Activated naive CD4-positive, alpha-beta T cell treated with anti-CD3 and anti-CD28 coated beads for 36 hours (primary cell): ENCODE results near the gene TSPAN33. TPM values are rescaled to one million over a fixed set of nuclear protein-coding genes. Genes with fewer than 3 reads are reported as not detected.
A peak's percentile ranks its signal among the peaks of the same experiment; 100 is the strongest.
"Not testable (repeated sequence)": the region's sequence is repeated elsewhere in the genome, so short reads cannot be mapped to it uniquely, and the experiment has no call there.

Experiments used
- CTCF ChIA-PET: fragments of 350-600 bp; sonication (Branson Sonifier 250); formaldehyde crosslinking; loops from one replicate; lab custom pipeline; 2021; ENCODE audit warnings: antibody characterized with exemption; lab: Charles Lee
- DNase-seq: peaks from one replicate; pipeline ENCODE4 v3.0.0-alpha.2; 2020
- H3K27ac Mint-ChIP-seq: one replicate; pipeline ENCODE4 v1.8.0; 2021; ENCODE audit warnings: mild to moderate bottlenecking, mixed read lengths
- H3K27me3 Mint-ChIP-seq: one replicate; pipeline ENCODE4 v1.8.0; 2021; ENCODE audit warnings: low read depth, mixed read lengths
- H3K36me3 Mint-ChIP-seq: one replicate; pipeline ENCODE4 v1.8.0; 2021; ENCODE audit warnings: low read depth, mixed read lengths
- H3K4me1 Mint-ChIP-seq: one replicate; pipeline ENCODE4 v1.8.0; 2021; ENCODE audit warnings: low read depth, mixed read lengths
- H3K4me3 Mint-ChIP-seq: one replicate; pipeline ENCODE4 v1.8.0; 2021; ENCODE audit warnings: mild to moderate bottlenecking, moderate library complexity, mixed read lengths
- H3K9me3 Mint-ChIP-seq: one replicate; pipeline ENCODE4 v1.8.0; 2021; ENCODE audit warnings: mixed read lengths
- intact Hi-C: fragments of 100-400 bp; cut with micrococcal nuclease; formaldehyde crosslinking; loops from one replicate; pipeline ENCODE4 v1.15.1; 2023
- total RNA-seq, 2 experiments: library from RNA; stranded (reverse); gene quantifications; one replicate each; pipeline ENCODE4 v1.2.3, GENCODE V29; 2021

The TSPAN33 gene
- total RNA-seq, 2 experiments from 2014 or later: 7.2 to 7.9 TPM

DNA sequence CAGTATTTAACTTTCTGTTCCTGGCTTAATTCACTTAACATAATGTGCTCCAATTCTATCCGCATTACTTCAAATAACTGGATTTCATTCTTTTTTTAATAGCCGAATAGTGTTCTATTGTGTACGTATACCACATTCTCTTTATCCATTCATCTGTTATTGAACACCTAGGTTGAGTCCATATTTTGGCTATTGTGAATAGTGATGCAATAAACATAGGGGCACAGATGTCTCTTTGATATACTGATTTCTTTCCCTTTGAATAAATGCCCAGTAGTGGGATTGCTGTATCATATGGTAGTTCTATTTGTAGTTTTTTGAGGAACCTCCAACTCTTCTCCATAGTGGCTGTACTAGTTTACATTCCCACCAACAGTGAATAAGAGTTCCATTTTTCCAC, 25.5 kb upstream of the TSPAN33 start:
- Mint-ChIP-seq H3K27me3 (peaks cover 2% of the 10 kb centered on the region), H3K4me3 (no peak overlapping the region), H3K9me3 (peaks cover 18% of the 10 kb centered on the region), H3K36me3 (peaks cover 10% of the 10 kb centered on the region), H3K4me1 (peaks cover 24% of the 10 kb centered on the region), H3K27ac (no peak overlapping the region)
- DNase-seq: no peak
- intact Hi-C loops: no loop called here
- CTCF ChIA-PET: interaction anchor here (1.3 kb wide), 1 partner anchor 27 kb away, joined by 3 read pairs; no protein-coding TSS in a partner anchor

DNA sequence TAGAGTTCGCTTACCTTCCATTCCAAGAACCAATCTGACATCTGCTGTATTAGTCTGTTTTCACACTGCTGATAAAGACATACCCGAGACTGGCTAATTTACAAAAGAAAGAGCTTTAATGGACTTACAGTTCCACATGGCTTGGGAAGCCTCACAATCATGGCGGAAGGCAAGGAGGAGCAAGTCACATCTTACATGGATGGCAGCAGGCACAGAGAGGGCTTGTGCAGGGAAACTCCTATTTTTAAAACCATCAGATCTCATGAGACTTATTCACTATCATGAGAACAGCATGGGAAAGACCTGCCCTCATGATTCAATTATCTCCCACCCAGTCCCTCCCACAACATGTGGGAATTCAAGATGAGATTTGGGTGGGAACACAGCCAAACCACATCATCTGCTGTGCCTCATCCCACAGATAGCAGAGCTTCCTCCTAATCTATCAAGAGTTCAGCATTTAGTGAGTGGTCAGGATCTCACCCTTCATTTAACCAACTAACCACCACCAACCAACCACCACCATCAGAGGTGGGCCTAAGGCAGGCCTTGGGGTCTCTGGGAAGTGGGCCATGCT, 22.9 kb upstream of the TSPAN33 start:
- H3K27me3 Mint-ChIP-seq, DNase-seq, H3K4me3 Mint-ChIP-seq: not testable (repeated sequence)
- CTCF ChIA-PET: interaction anchor here (1.7 kb wide), 1 partner anchor 42 kb away, joined by 5 read pairs; no protein-coding TSS in a partner anchor
- Mint-ChIP-seq H3K9me3 (peaks cover 15% of the 10 kb centered on the region), H3K36me3 (peaks cover 10% of the 10 kb centered on the region), H3K27ac (peak overlapping the region; percentile 73), H3K4me1 (peaks cover 24% of the 10 kb centered on the region)
- intact Hi-C loops: loop anchor here (1.0 kb wide), 1 partner anchor 158 kb away; no protein-coding TSS in a partner anchor

DNA sequence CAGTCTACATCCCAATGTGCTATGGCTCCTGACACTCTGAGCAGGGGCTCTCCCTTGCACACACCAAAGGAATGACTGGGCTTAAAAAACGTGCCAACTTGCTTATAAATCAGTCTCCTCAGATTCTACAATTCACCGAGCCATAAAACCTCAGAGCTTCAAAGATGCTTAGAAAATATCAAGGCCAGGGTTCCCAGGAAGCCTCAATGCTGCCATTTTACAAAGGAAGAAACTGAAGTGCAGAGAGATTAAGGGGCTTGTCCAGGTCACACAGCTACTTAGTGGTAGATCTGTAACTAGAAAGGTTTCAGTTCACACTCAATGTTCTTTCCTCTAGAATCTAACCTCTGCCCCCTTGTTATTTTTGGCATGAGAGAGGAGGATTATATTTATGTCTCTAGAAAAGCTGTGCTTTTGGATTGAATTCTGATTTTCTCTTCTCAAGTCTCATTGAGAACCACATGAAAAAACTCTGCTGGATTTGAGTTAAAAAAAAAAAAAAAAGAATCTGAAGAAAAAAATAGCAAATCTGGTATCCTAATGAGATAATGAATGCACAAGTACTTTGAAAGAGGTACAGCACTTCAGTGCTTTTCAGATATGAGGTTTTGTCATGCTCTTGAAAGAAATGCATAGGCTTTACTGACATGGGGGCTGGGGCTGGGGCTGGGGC, 22.3 kb upstream of the TSPAN33 start:
- no peak overlapping the region for H3K4me3 Mint-ChIP-seq
- no peak for DNase-seq
- peaks cover 15% of the 10 kb centered on the region for H3K9me3 Mint-ChIP-seq
- peaks cover 24% of the 10 kb centered on the region for H3K4me1 Mint-ChIP-seq
- peaks cover 10% of the 10 kb centered on the region for H3K36me3 Mint-ChIP-seq
- intact Hi-C loops: loop anchor here (1.0 kb wide), 1 partner anchor 159 kb away; no protein-coding TSS in a partner anchor
- H3K27me3 Mint-ChIP-seq: peaks cover 2% of the 10 kb centered on the region
- H3K27ac Mint-ChIP-seq: peak overlapping the region; percentile 73
- CTCF ChIA-PET: interaction anchor here (0.6 to 1.7 kb wide), 3 partner anchors 42 to 865 kb away, joined by 3 to 5 read pairs (median 3); no protein-coding TSS in a partner anchor

DNA sequence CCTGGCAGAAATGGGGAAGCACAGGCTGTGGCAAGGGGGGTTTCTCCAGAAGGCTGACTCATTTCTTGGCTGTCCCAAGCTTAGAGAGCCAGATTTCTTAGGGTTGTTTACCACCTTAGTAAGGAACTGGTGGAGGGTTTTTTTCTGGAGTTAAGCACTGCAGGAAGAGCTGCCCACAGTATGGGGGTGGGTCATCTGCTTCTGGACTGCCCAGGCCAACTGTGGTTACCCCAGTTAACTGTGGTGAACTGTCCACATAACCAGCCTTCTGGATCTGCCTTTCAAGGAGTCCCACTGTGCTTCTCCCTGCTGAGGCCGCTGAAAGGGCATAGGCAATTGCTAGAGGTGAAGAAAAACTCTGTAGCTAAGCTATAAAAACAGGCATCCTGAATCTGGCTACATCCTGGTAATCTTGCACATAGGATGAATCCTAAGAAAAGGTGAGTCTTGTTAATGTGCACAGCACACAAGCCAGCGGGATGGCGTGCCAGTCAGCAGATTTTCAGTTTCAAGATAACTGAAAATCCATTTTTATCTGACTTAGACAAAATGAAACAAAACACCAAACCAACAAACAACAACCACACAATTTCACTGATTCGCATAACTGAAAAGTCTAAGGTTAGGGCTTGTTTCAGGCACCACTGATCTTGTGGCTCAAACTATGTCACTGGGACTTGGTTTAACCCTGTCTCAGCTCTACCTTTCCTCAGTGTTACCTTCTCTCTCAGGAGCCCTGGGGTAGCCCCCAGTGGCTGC, 21.6 kb upstream of the TSPAN33 start:
- no peak overlapping the region for H3K4me3 Mint-ChIP-seq
- CTCF ChIA-PET: interaction anchor here (0.6 to 1.7 kb wide), 3 partner anchors 41 to 866 kb away, joined by 3 to 5 read pairs (median 3); no protein-coding TSS in a partner anchor
- peaks cover 10% of the 10 kb centered on the region for H3K36me3 Mint-ChIP-seq
- peaks cover 24% of the 10 kb centered on the region for H3K4me1 Mint-ChIP-seq
- peak overlapping the region; percentile 73 for H3K27ac Mint-ChIP-seq
- peaks cover 15% of the 10 kb centered on the region for H3K9me3 Mint-ChIP-seq
- peaks cover 2% of the 10 kb centered on the region for H3K27me3 Mint-ChIP-seq
- intact Hi-C loops: loop anchor here (1.0 kb wide), 2 partner anchors 14 to 160 kb away; no protein-coding TSS in a partner anchor
- DNase-seq: peak; percentile 74

DNA sequence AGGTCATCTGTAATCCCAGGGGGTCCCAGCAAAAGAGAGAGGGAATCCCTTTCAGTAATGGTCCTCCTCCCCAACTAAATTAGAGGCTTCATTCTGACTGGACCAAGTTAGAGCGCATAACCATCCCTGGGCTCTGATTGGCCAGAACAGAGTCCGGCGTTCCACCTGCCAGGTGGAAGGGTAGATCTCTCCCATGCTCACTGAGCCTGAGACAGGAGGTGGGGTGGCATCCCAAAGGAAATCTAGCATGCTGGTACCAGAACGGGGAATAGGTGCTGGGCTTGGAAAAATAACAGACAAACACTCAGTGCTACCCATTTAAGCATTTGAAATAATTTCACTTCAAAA, 21.0 kb upstream of the TSPAN33 start:
- H3K27ac Mint-ChIP-seq: no peak overlapping the region
- peaks cover 24% of the 10 kb centered on the region for H3K4me1 Mint-ChIP-seq
- H3K36me3 Mint-ChIP-seq: peaks cover 10% of the 10 kb centered on the region
- CTCF ChIA-PET: no interaction called here
- intact Hi-C loops: loop anchor here (1.0 kb wide), 1 partner anchor 14 kb away; no protein-coding TSS in a partner anchor
- peaks cover 2% of the 10 kb centered on the region for H3K27me3 Mint-ChIP-seq
- no peak overlapping the region for H3K4me3 Mint-ChIP-seq
- DNase-seq: no peak
- H3K9me3 Mint-ChIP-seq: peaks cover 15% of the 10 kb centered on the region

DNA sequence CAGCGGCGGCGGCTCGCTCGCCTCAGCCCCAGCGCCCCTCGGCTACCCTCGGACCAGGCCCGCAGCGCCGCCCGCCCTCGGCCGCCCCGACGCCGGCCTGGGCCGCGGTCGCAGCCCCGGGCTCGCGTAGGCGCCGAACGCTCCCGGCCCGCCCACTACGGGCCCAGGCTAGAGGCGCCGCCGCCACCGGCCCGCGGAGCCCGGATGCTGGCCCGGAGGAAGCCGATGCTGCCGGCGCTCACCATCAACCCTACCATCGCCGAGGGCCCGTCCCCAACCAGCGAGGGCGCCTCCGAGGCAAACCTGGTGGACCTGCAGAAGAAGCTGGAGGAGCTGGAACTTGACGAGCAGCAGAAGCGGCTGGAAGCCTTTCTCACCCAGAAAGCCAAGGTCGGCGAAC, 18.2 kb upstream of the TSPAN33 start:
- no peaks in the 10 kb centered on the region for H3K27me3 Mint-ChIP-seq
- H3K27ac Mint-ChIP-seq: no peak overlapping the region
- no peak for DNase-seq
- CTCF ChIA-PET: interaction anchor here (1.0 to 1.3 kb wide), 3 partner anchors 38 to 139 kb away, joined by 3 to 4 read pairs (median 3); no protein-coding TSS in a partner anchor
- H3K36me3 Mint-ChIP-seq: peaks cover 4% of the 10 kb centered on the region
- H3K4me1 Mint-ChIP-seq: peaks cover 24% of the 10 kb centered on the region
- H3K4me3 Mint-ChIP-seq: no peak overlapping the region
- peaks cover 8% of the 10 kb centered on the region for H3K9me3 Mint-ChIP-seq
- intact Hi-C loops: no loop called here

DNA sequence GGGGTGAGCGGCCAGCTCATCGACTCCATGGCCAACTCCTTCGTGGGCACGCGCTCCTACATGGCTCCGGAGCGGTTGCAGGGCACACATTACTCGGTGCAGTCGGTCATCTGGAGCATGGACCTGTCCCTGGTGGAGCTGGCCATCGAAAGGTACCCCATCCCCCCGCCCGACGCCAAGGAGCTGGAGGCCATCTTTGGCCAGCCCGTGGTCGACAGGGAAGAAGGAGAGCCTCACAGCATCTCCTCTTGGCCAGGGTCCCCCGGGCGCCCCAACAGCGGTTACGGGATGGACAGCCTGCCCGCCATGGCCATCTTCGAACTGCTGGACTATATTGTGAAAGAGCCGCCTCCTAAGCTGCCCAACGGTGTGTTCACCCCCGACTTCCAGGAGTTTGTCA, 17.4 kb upstream of the TSPAN33 start:
- no peaks in the 10 kb centered on the region for H3K36me3 Mint-ChIP-seq

DNA sequence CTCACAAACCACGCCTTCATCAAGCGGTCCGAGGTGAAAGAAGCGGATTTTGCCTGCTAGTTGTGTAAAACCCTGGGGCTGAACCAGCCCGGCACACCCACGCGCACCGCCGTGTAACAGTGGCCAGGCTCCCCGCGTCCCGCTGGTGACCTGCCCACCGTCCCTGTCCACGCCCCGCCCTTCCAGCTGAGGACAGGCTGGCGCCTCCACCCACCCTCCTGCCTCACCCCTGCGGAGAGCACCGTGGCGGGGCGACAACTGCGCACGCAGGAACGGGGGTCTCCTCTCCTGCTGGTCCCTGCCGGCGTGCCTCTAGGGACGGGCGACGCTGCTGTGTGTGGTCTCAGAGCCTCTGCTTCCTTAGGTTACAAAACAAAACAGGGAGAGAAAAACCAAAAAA, 16.9 kb upstream of the TSPAN33 start:
- Mint-ChIP-seq H3K4me3 (no peak overlapping the region), H3K4me1 (peaks cover 11% of the 10 kb centered on the region), H3K27ac (no peak overlapping the region), H3K36me3 (no peaks in the 10 kb centered on the region), H3K9me3 (no peaks in the 10 kb centered on the region), H3K27me3 (no peaks in the 10 kb centered on the region)
- CTCF ChIA-PET: no interaction called here
- intact Hi-C loops: no loop called here
- no peak for DNase-seq

More for the DNA sequence above, 17.4 kb upstream of the TSPAN33 start:
- Mint-ChIP-seq H3K4me1 (peaks cover 16% of the 10 kb centered on the region), H3K27me3 (no peaks in the 10 kb centered on the region), H3K9me3 (no peaks in the 10 kb centered on the region), H3K4me3 (no peak overlapping the region), H3K27ac (no peak overlapping the region)
- intact Hi-C loops: no loop called here
- CTCF ChIA-PET: interaction anchor here (1.0 kb wide), 1 partner anchor 42 kb away, joined by 3 read pairs; no protein-coding TSS in a partner anchor
- no peak for DNase-seq

DNA sequence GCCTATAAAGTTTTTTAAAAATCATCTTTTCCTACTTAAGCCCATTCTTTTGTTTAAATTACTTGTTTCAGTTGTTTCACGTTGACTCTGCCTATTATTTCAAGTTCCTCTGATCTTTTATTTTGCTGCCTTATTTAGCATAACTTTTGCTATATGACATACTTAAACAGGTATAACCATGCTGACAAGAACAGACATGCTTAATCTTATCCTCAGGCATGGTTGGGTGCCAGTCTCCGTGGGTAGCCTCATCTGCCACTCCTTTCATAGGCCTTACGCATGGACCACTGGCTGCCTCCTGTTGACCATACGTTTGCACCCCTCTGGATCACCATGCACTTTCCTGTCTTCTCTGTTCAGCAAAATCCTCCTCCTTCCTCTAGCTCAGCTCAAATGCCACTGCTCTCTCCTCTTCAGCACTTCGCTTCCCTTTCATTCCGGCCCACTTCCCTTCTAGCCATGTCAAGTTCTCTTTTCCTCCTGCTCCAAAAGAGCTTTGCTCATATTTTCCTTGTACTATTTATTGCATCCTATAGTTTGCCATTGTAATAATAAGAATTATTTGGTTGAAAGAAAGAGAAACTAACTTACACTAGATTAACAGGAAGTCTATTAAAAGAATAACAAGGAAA, 10.0 kb upstream of the TSPAN33 start:
- no peak overlapping the region for H3K4me3 Mint-ChIP-seq
- no peaks in the 10 kb centered on the region for H3K36me3 Mint-ChIP-seq
- no peak for DNase-seq
- intact Hi-C loops: no loop called here
- H3K4me1 Mint-ChIP-seq: peaks cover 27% of the 10 kb centered on the region
- H3K9me3 Mint-ChIP-seq: no peaks in the 10 kb centered on the region
- no peaks in the 10 kb centered on the region for H3K27me3 Mint-ChIP-seq
- peak overlapping the region; percentile 25 for H3K27ac Mint-ChIP-seq
- CTCF ChIA-PET: interaction anchor here (1.0 to 1.3 kb wide), 2 partner anchors 28 to 29 kb away, joined by 3 to 4 read pairs; no protein-coding TSS in a partner anchor

DNA sequence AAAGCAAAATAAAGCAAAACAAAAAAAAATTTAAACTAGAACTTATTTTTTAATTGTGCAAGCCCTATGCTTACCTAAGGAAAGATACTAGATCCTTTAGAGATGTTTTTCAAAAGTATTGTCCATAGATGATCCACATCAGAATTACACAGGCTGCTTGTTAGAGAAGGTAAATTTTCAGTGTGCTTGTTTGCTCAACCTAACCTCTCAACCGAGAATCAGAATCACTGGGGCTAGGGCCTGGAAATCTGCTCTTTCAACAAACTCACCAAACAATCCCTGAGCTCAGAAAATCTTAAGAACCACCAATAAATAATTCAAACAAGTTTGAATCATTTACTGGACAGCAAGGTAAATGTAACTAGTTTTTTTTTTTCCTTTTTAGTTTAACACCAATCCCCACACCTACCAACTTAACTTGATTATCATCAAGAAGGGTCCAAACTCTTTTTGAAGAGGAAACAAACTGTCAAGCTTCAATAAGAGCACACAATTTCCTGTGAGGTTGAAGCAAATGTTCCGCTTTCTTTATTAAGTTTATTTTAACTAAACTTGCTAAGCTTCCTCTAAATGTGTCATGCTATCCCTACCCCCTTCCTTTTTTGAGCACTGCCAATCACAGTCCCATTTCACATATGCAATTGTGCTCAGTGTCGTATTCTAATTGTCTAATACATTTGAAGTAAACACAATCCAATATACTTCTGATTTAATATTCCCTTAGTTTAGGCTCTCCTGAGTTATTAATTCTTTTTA, 7.4 kb upstream of the TSPAN33 start:
- CTCF ChIA-PET: interaction anchor here (0.6 to 1.5 kb wide), 3 partner anchors 9 to 267 kb away, joined by 3 to 5 read pairs (median 5); no protein-coding TSS in a partner anchor

DNA sequence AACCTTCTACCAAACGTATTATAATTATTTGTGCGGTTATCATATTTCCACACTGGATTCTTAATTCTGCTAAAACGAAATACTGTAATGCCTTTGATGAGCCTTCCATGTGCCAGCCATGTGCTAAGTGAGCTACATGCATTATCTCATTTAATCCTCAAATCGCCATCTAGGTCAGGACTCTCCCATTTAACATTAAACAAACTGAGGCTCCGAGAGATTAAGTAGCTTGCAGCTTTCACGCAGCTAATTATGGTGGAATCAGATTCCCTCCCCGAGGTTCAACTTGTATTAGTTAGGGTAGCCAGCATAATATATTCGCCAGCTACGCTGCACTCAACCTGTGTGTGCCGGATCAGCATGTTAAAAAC, 798 bp upstream of the TSPAN33 start:
- no peaks in the 10 kb centered on the region for H3K36me3 Mint-ChIP-seq
- intact Hi-C loops: no loop called here
- H3K4me1 Mint-ChIP-seq: peaks cover 19% of the 10 kb centered on the region
- CTCF ChIA-PET: interaction anchor here (0.8 to 1.1 kb wide), 4 partner anchors 20 to 75 kb away, joined by 3 to 4 read pairs (median 3); no protein-coding TSS in a partner anchor
- peaks cover 7% of the 10 kb centered on the region for H3K27me3 Mint-ChIP-seq
- no peak for DNase-seq
- no peaks in the 10 kb centered on the region for H3K9me3 Mint-ChIP-seq
- H3K4me3 Mint-ChIP-seq: peak overlapping the region; percentile 88
- no peak overlapping the region for H3K27ac Mint-ChIP-seq

More for the DNA sequence above, 7.4 kb upstream of the TSPAN33 start:
- DNase-seq: no peak
- no peaks in the 10 kb centered on the region for H3K9me3 Mint-ChIP-seq
- H3K4me3 Mint-ChIP-seq: peak overlapping the region; percentile 22
- no peaks in the 10 kb centered on the region for H3K27me3 Mint-ChIP-seq
- intact Hi-C loops: loop anchor here (1.0 kb wide), 2 partner anchors 14 to 275 kb away; partner anchors contain the start of gene ATP6V1F
- peaks cover 27% of the 10 kb centered on the region for H3K4me1 Mint-ChIP-seq
- peak overlapping the region; percentile 82 for H3K27ac Mint-ChIP-seq
- no peaks in the 10 kb centered on the region for H3K36me3 Mint-ChIP-seq
